K562 (cell line): ENCODE results near the gene PPAN. TPM values are rescaled to one million over a fixed set of nuclear protein-coding genes. Genes with fewer than 3 reads are reported as not detected.

Experiments used
- CBX8 ChIP-seq: fragments of 200-600 bp; sonication (generic); IDR thresholded peaks from 2 replicates; pipeline ENCODE4 v1.6.1; 2012; ENCODE audit warnings: borderline replicate concordance, mixed run types, low read depth, mild to moderate bottlenecking, moderate library complexity, mixed read lengths, low read length, control low read depth, inconsistent platforms; ENCODE audit not compliant: poor library complexity, severe bottlenecking; ENCODE audit errors: extremely low read depth
- EP400 ChIP-seq: fragments of 450-650 bp; IDR thresholded peaks from 2 replicates; pipeline ENCODE4 v1.6.1; 2017; ENCODE audit warnings: antibody characterized with exemption, mild to moderate bottlenecking, moderate library complexity
- ESRRB ChIP-seq: fragments of 250-450 bp; sonication (Bioruptor Pico); IDR thresholded peaks from 2 replicates; pipeline ENCODE4 v1.5.0; 2020; ENCODE audit warnings: mild to moderate bottlenecking, moderate library complexity, borderline replicate concordance
- GATAD2B ChIP-seq: fragments of 450-650 bp; IDR thresholded peaks from 2 replicates; pipeline ENCODE4 v1.6.1; 2017; ENCODE audit warnings: mild to moderate bottlenecking, borderline replicate concordance
- HCFC1 ChIP-seq: IDR thresholded peaks from 2 replicates; pipeline ENCODE4 v1.6.1; 2012; ENCODE audit warnings: low read depth, low read length, improper control_type of control experiment
- IRF1 ChIP-seq: sonication (generic); formaldehyde crosslinking; IDR thresholded peaks from 2 replicates; pipeline ENCODE4 v1.8.0; 2022; ENCODE audit warnings: missing genetic modification reagents, mild to moderate bottlenecking, borderline replicate concordance
- SAFB2 ChIP-seq: fragments of 200-400 bp; formaldehyde crosslinking; IDR thresholded peaks from 2 replicates; pipeline ENCODE4 v1.6.1; 2018; ENCODE audit warnings: borderline replicate concordance, low read length, low read depth, moderate library complexity; ENCODE audit not compliant: severe bottlenecking
- TSHZ1 ChIP-seq: fragments of 250-450 bp; sonication (Bioruptor Pico); IDR thresholded peaks from 2 replicates; pipeline ENCODE4 v1.4.0; 2020; ENCODE audit warnings: mild to moderate bottlenecking, moderate library complexity
- XRCC5 ChIP-seq: fragments of 200-400 bp; formaldehyde crosslinking; IDR thresholded peaks from 2 replicates; pipeline ENCODE4 v1.6.1; 2017; ENCODE audit warnings: low read depth, mild to moderate bottlenecking, low read length
- ZBTB49 ChIP-seq: sonication (generic); formaldehyde crosslinking; IDR thresholded peaks from 2 replicates; pipeline ENCODE4 v1.8.0; 2022; ENCODE audit warnings: missing genetic modification reagents, mild to moderate bottlenecking, borderline replicate concordance
- ZFP36 ChIP-seq: fragments of 150-350 bp; IDR thresholded peaks from 2 replicates; pipeline ENCODE4 v1.6.1; 2018; ENCODE audit warnings: low read length, low read depth; ENCODE audit not compliant: partially characterized antibody
- ZNF668 ChIP-seq: fragments of 250-450 bp; sonication (Bioruptor Pico); IDR thresholded peaks from 2 replicates; pipeline ENCODE4 v1.8.0; 2022; ENCODE audit warnings: mild to moderate bottlenecking, inconsistent platforms
- ZNF778 ChIP-seq: fragments of 450-650 bp; formaldehyde crosslinking; IDR thresholded peaks from 2 replicates; pipeline ENCODE4 v1.4.0; 2020; ENCODE audit warnings: mild to moderate bottlenecking, moderate library complexity
- polyA plus RNA-seq, 8 experiments: library from polyadenylated mRNA; depleted of rRNA in 4 of 8; stranded (reverse) in 5 of 8; unstranded in 3 of 8; fragments of >200 nt; fragmentation: Nextera tagmentation in 2 of 8; fragmentation: Illumina TruSeq in 1 of 8; extraction: Ambion mirVana in 2 of 8; extraction: Trizol in 1 of 8; gene quantifications; 2 replicates each; pipeline versions ENCODE4 v1.2.1 to v1.2.3, GENCODE V29; 2011 to 2014; ENCODE audit warnings: inconsistent platforms in 1 of 8, missing spikeins in 1 of 8
- total RNA-seq, 7 experiments: library from RNA; depleted of rRNA in 6 of 7; stranded (reverse); fragments of >200 nt in 6 of 7; fragmentation: Illumina TruSeq in 2 of 7; extraction: Trizol in 2 of 7; gene quantifications; 2 replicates each; pipeline versions ENCODE4 v1.2.1 to v1.2.3, GENCODE V29; 2011 to 2021; ENCODE audit warnings: low replicate concordance in 1 of 7
- TF ChIP-seq, protein P1 (sequence below): fragments of 150-350 bp; conservative IDR thresholded peaks from 2 replicates; pipeline ENCODE4 v1.6.1; 2014; ENCODE audit warnings: low read length
- TF ChIP-seq, protein P2 (sequence below): sonication (generic); formaldehyde crosslinking; IDR thresholded peaks from 2 replicates; pipeline ENCODE4 v1.9.0; 2022; ENCODE audit warnings: mild to moderate bottlenecking, missing genetic modification reagents

PPAN gene
- total and polyA plus RNA-seq, 9 of the 15 experiments (the other 6 are each of a cell fraction or from before 2014, with no cell fraction given): 2.2 to 129 (median 59.1) TPM

- TF ChIP-seq, protein P1, sequence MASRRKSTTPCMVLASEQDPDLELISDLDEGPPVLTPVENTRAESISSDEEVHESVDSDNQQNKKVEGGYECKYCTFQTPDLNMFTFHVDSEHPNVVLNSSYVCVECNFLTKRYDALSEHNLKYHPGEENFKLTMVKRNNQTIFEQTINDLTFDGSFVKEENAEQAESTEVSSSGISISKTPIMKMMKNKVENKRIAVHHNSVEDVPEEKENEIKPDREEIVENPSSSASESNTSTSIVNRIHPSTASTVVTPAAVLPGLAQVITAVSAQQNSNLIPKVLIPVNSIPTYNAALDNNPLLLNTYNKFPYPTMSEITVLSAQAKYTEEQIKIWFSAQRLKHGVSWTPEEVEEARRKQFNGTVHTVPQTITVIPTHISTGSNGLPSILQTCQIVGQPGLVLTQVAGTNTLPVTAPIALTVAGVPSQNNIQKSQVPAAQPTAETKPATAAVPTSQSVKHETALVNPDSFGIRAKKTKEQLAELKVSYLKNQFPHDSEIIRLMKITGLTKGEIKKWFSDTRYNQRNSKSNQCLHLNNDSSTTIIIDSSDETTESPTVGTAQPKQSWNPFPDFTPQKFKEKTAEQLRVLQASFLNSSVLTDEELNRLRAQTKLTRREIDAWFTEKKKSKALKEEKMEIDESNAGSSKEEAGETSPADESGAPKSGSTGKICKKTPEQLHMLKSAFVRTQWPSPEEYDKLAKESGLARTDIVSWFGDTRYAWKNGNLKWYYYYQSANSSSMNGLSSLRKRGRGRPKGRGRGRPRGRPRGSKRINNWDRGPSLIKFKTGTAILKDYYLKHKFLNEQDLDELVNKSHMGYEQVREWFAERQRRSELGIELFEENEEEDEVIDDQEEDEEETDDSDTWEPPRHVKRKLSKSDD: no peak; the same call in 1 of the 2 replicates
- TF ChIP-seq IRF1 (CRISPR knock-in tag): no peak
- TF ChIP-seq ESRRB (CRISPR knock-in tag): no peak
- no peak for TF ChIP-seq TSHZ1 (CRISPR knock-in tag)
- TF ChIP-seq CBX8: no peak
- no peak for TF ChIP-seq SAFB2
- TF ChIP-seq ZFP36: no peak
- no peak for TF ChIP-seq ZNF668
- TF ChIP-seq ZBTB49 (CRISPR knock-in tag): 0 out of 2 replicates have a peak, but pooled peaks have one; percentile 11
- TF ChIP-seq EP400: peak; percentile 100
- TF ChIP-seq ZNF778 (CRISPR knock-in tag): no peak
- TF ChIP-seq GATAD2B: no peak
- TF ChIP-seq, protein P2, sequence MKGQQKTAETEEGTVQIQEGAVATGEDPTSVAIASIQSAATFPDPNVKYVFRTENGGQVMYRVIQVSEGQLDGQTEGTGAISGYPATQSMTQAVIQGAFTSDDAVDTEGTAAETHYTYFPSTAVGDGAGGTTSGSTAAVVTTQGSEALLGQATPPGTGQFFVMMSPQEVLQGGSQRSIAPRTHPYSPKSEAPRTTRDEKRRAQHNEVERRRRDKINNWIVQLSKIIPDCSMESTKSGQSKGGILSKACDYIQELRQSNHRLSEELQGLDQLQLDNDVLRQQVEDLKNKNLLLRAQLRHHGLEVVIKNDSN (CRISPR knock-in tag): peak; percentile 64
- TF ChIP-seq XRCC5: no peak
- peak; percentile 89 for TF ChIP-seq HCFC1
Observed at GRCh38 chr19:10106100-10106936, at the start of gene PPAN (continued).
